Daoy (cell line): Measurements from ENCODE around the gene HDHD2. TPM values are rescaled to one million over a fixed set of nuclear protein-coding genes. Genes with fewer than 3 reads are reported as not detected.

ENCODE experiments used
- DNase-seq: peaks from one replicate; pipeline ENCODE4 v3.0.0-alpha.2; 2015; ENCODE audit warnings: low read depth
- total RNA-seq: library from RNA; depleted of rRNA; stranded (reverse); fragments of >200 nt; shearing (Covaris generic); gene quantifications from 2 replicates; pipeline ENCODE4 v1.2.3, GENCODE V29; 2014

HDHD2 gene
- total RNA-seq, 1 experiment from 2014 or later = 12.1 TPM

GRCh38 chr18:47146206-47146605, 4.1 kb downstream of the HDHD2 start:
- no peak for DNase-seq

- DNase-seq = no peak
Measured at GRCh38 chr18:47143899-47144485, 6.3 kb downstream of the HDHD2 start.

GRCh38 chr18:47143153-47143552, 7.1 kb downstream of the HDHD2 start:
- no peak for DNase-seq

GRCh38 chr18:47141289-47141688, 9.0 kb downstream of the HDHD2 start:
- no peak for DNase-seq

GRCh38 chr18:47121146-47121545, 29.2 kb downstream of the HDHD2 start:
- DNase-seq = no peak

GRCh38 chr18:47120428-47120827, 29.9 kb downstream of the HDHD2 start:
- DNase-seq = no peak

- no peak for DNase-seq
Measured at GRCh38 chr18:47118981-47119380, 31.3 kb downstream of the HDHD2 start.

- no peak for DNase-seq
Measured at GRCh38 chr18:47115205-47115604, 35.1 kb downstream of the HDHD2 start.

- DNase-seq = peak; percentile 6
Measured at GRCh38 chr18:47113796-47114540, 36.3 kb downstream of the HDHD2 start.

- DNase-seq = no peak
Measured at GRCh38 chr18:47110492-47111274, 39.6 kb downstream of the HDHD2 start.

- no peak for DNase-seq
Measured at GRCh38 chr18:47109720-47110119, 40.6 kb downstream of the HDHD2 start.

- no peak for DNase-seq
Measured at GRCh38 chr18:47108998-47109405, 41.3 kb downstream of the HDHD2 start.

GRCh38 chr18:47108373-47108772, 41.9 kb downstream of the HDHD2 start:
- DNase-seq = no peak

GRCh38 chr18:47100212-47100831, 50.0 kb downstream of the HDHD2 start:
- DNase-seq = peak; percentile 36

GRCh38 chr18:47095810-47096209, 54.5 kb downstream of the HDHD2 start:
- DNase-seq = no peak

GRCh38 chr18:47087676-47088075, 62.6 kb downstream of the HDHD2 start:
- DNase-seq = no peak

GRCh38 chr18:47081578-47081977, 68.7 kb downstream of the HDHD2 start:
- DNase-seq = no peak

- no peak for DNase-seq
Measured at GRCh38 chr18:47080872-47081271, 69.4 kb downstream of the HDHD2 start.

- DNase-seq = no peak
Measured at GRCh38 chr18:47077111-47077510, 73.2 kb downstream of the HDHD2 start.

- DNase-seq = peak; percentile 65
Measured at GRCh38 chr18:47075098-47075883, 75.0 kb downstream of the HDHD2 start.

- no peak for DNase-seq
Measured at GRCh38 chr18:47067648-47068047, 82.7 kb downstream of the HDHD2 start.

- no peak for DNase-seq
Measured at GRCh38 chr18:47063096-47063495, 87.2 kb downstream of the HDHD2 start.
